HuH-7.5 (cell line): ENCODE data around the gene TNNC1.

Experiments used
- DNase-seq: peaks from one replicate; pipeline ENCODE4 v3.0.0; 2011; ENCODE audit warnings: low spot score

TNNC1 gene

DNA sequence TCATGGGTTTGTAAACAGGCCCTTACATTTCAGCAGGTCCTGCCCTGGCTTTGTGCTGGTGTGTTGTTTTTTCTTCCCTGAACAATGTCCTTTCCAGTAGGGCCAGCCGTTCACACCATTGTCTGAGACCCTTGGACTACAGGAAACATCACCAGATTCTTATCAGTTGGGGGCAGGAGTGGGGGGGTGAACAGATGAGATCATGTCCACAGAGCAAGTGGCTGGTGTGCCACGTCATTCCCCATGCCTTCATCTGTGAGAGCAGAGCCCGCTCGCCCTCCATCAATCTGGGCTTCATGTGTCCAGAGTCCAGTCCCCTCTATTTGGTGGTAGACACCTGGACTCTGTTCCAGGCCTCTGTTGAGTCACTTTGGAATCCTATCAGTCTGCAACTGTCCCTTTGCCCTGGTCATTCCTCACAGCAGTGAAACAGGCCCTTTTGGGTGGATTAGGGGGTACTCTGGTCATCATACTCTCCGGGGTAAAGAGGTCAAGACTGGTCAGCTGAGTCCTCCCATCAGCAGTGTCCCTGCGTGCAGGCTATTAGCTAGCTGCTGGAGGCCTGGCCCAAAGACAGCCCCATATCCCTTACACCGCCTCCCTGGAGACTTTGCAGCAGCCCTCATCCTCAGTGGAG lies 23.9 kb downstream of the TNNC1 start:
- DNase-seq = no peak

DNA sequence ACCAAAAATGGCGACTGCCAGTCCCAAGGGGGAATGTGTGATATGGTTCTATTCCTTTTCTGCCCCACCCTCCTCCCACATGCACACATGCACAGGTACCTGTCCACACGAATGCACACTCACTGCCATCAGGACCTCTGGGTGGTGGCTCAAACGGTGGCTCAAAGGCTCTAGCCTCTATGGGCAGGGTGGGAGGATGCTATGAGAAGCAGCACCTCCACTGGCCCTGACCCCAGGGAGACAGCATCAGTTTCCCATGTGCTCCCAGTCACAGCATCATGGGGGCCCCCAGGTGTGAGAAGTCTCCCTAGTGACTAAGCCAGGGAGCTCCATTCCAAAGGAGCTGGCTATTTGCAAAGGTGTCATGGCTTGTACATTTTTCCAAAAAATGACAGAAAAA lies 24.8 kb downstream of the TNNC1 start:
- no peak for DNase-seq

DNA sequence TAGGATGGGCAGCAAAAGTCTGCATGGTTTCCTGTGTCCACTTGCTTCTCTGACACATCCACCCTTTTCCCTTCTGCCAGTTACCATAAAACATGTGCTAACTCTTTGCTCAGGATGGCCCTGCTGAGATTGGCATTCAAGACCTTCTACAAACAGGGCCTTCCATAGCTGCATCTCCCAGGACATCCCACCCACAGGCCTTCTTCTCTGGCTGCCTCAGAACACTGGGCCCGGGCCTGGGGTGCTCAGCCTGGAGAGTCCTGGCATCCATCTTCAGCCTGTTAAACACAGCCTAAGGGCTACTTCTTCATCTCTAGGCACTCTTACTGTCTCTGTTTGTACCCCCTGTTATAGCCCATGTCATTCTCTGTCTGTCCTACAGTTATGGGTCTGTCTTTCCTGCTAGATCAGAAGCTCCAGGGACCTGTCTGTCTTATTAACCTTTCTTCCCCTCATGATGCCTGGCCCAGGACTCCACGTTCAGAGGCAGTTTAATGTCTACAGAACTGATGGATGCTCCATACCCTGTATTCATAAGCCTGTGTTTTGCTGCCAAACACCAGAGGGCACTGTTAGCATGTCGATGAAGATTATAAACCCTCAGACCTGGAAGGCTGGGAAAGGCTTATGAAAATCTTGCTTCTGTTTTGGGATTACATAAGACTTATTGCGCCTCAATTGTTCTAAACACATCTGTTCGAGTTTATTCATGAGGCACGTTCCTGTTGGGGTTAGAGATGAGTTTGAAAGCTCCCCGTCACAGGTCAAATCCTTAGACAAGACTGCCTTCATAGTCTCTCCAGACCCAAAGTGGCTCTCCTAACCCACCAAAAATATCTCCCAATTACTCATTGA lies 25.5 kb downstream of the TNNC1 start:
- DNase-seq = no peak

DNA sequence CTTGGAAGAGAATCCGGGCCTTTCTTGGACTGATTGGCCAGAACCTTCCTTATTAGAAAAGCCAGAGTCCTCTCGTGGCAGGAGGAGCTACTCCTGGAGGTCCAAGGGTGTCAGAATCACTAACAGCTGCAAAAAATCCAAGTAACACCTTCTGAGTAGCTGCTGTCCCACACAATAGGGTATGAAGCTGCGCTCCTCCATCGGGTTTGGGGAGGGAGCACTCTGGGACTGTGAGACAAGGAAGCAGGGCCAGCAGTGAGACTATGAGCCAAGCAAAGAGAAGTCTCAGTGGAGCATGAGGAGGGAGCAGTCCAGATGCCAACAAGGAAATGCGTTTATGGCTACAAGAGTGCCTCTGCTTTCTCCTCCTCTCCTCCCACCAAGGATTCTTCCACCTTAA lies 30.7 kb downstream of the TNNC1 start:
- no peak for DNase-seq

GRCh38 chr3:52422669-52423068 lies 31.2 kb downstream of the TNNC1 start:
- DNase-seq = no peak

GRCh38 chr3:52420388-52420787 lies 33.5 kb downstream of the TNNC1 start:
- DNase-seq = no peak

GRCh38 chr3:52415800-52416199 lies 38.0 kb downstream of the TNNC1 start:
- no peak for DNase-seq

DNA sequence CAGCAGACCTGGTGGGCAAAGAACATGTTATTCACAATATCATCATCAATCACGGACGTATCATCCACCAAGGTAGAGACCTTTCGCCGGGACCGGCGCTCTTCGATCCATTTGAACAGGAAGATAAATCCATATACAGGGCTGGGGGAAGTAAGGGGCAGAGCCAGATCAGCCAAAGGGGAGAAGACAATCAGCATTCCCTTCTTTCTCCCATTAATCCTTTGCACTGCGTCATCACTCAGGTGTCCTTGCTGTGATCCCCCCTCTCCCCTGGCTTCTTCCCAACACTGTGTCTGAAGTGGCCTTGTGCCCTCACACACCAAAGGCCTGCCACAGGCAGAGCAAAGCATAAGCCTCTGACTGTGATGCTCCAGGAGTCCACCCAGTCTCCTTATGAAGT lies 45.4 kb downstream of the TNNC1 start:
- DNase-seq = no peak

DNA sequence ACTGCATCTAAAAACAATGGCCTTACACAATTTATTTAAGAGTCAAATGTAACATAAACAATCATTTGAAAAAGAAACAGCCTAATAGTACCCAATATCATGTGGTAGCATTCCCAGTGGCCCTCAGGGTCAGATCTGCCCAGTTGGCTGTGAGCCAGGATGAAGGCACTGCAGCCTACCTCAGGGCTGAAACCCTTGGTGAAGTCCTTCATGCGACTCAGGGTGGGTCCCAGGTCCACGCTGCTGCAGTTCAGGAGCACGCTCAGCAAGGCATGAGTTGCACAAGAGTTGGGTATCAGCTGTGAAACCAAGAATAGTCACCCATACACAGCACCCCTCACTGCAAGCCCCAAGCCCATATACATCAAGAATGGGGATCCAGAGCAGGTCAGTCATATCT lies 46.1 kb downstream of the TNNC1 start:
- DNase-seq = no peak

DNA sequence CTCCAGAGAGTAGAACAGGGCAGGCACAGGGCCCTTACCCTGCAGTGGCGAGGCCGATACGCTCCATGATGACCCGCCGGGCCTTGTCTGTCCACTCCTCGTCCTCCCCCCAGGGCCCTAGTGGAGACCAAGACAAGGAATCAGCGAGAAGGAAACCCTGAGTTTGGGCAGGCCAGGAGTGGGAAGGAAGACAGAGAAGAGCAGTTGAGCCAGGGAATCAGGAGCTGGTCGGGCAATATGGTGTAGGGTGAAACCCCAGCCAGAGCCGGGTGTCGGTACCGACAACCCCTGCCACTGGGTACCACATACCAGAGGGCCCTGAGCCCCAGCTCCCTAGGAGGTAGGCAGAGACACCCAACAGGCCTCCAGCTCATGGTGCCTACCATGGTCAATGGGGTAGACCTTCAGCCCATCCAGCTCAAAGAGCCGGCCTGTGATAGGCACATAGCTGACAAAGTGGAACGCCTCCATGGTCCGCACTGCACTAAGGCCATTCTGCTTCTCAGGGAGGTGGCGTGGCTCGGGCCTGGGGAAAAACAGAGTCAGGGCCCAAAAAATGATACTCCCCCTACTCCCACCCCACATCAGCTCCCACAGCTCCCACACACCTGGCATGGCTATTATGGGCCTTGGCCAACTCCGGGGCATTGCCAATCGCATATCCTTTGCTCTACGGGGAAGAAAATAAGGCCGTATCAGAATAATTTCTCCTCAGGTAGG lies 46.9 kb downstream of the TNNC1 start:
- no peak for DNase-seq

GRCh38 chr3:52406231-52406661 lies 47.6 kb downstream of the TNNC1 start:
- no peak for DNase-seq

DNA sequence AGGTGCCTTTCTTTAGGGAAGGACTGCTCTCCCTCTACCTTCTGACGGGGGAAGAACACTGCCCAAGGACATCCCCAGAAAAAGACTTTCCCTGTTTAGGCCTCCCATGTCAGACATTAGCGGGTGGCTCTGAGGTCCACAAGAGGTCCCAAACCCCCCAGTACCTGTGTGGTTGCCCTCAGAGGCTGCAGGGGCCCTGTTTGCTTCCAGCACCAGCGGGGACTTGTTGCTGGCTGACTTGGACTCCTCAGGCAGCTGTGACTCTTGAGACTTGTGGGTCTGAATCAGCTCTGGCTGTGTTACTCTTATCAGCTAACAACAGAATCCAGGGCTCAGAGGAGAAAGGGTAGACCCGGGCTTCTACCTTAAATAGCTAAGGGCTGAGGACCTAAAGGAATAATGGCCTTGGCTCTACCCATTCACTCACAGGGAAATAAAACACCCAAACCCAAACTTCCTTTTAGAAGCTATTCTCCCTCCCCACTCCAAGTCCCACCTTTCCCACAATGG lies 48.2 kb downstream of the TNNC1 start:
- no peak for DNase-seq

DNA sequence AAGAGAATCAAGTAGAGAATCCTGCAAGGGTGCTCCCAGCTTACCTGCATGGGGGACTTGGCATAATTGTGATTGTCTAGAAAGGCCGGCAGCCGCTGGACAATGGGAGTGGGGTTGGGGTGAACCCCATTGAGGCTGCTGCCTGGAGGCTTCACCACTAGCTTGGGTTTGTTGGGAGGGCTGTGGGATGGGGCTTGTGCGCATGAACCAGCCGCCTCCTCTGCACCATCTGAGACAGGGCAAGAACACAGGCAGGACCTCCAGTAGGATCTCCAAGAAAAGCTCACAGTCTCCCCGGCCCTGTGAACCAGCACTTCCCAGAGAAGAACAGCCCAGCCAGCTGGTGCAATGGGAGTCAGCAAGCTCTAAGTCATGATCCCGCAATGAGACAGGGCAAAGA lies 48.8 kb downstream of the TNNC1 start:
- DNase-seq = no peak

GRCh38 chr3:52404391-52404790 lies 49.5 kb downstream of the TNNC1 start:
- DNase-seq = no peak

GRCh38 chr3:52403955-52404354 lies 49.9 kb downstream of the TNNC1 start:
- no peak for DNase-seq

DNA sequence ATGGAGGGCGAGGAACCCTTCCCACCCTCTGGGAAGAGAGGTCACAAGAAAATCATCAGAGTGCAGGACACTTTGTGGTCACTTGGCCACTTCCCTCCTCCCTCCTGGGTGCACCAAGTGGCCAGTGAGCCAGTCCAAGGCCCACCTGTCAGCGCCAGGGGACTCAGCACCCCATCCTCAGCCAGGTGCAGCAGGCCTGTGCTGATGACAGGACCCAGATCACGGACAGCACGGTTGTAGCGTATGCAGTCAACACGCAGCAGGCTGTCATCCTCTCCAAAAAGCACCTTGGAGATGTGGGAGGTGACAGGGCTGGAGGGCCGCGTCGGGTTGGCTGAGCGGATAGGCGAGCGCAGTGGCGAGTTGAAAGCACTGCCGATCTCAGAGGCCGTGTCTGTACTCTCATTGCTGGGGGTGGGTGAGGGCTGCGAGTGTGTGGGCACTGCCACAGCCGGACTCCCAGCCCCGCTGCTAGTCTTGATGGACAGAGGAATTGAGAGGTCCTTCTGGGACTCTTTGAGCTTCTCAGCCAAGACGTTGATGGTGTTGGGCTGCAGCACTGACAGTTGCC lies 50.5 kb downstream of the TNNC1 start:
- DNase-seq = no peak

DNA sequence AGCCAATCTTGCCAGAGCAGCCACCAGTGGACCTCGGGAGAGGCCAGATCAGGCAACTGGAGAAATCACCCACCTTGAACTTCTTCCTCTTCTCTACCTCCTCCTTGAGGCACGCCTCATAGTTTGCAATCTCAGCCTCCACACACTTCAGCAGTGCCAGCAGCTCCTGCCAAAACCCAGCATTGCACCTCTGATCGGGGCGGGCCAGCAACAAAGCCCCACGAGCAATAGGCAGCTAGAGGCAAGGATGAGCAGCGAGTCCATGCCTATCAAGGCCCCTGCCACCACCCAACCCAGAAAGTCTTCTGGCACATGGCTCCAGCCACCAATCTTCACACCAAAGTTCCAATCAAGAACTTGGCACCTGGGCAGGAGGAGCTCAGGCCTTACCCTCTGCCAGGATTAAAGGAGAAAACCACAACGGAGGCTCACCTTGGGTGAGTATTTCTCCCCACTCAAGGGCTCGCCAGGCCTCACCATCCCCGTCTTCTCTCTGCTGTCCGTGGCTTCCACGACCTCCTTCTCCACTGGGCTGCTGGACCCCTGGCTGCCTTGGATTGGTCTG lies 51.1 kb downstream of the TNNC1 start:
- DNase-seq = no peak

- no peak for DNase-seq
These were observed 51.7 kb downstream of the TNNC1 start for GRCh38 chr3:52402101-52402521.

DNA sequence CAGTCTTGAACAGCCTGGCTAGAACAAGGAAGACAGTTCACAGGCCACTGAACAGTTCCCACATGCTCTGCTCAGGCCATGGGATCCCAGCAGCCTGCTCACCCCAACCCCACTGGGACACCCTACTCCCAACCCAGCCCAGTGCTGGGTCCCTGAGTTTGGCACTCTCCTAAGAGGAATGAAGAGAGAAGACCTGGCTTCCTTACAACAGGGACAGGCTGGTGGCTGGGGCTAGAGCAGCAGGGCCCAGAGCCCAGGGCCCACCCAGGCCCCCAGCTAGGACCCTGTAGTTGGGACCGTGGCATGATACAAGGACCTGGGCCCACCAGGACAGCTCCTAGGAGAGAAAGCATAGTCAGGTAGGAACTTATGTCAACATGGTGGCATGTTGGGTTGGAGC lies 52.3 kb downstream of the TNNC1 start:
- DNase-seq = no peak
